NCI-H128 (cell line): Measurements from ENCODE around the gene C17orf75.

Source experiments
- DNase-seq: peaks from one replicate; lab custom pipeline; 2025; ENCODE audit not compliant: unreplicated experiment; lab: John Stamatoyannopoulos, UW

The C17orf75 gene

DNA sequence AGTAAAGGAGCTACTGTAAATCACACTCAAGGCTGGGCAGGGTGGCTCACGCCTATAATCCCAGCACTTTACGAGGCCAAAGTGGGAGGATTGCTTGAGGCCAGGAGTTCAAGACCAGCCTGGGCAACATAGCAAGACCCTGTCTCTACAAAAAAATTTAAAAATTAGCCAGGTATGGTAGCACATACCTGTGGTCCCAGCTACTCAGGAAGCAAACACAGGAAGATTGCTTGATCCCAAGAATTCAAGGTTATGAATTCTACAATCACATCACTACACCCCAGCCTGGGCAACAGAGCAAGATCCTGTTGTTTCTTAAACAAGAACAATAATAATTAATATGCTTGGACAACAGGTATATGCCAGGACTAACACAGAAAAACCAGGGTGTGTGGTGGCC is 63.2 kb downstream of the C17orf75 start:
- DNase-seq: no peak
